ENCODE results near the gene ARHGAP6.

- no peak for TF ChIP-seq CTCF (conservative IDR thresholded peaks at IDR 0.05; ENCODE audit: low read depth in 2 of 2)
- no peak for TF ChIP-seq ZNF114 (CRISPR knock-in tag; IDR thresholded peaks at IDR 0.05)
- TF ChIP-seq REST (IDR thresholded peaks at IDR 0.05; ENCODE audit: unreplicated experiment), result no peak
These were observed 310.3 kb downstream of the ARHGAP6 start for GRCh38 chrX:11355259-11355909.
